T-helper 2 cell treated with Interferon-gamma antibody and Interleukin-4, amounts not matched to agents 5 μg/mL and 100 μg/mL, for 36 hours (primary cell): Measurements from ENCODE around the gene NMNAT1.
A peak's percentile ranks its signal among the peaks of the same experiment; 100 is the strongest.
"Not testable (repeated sequence)": the region's sequence is repeated elsewhere in the genome, so short reads cannot be mapped to it uniquely, and the experiment has no call there.

Source experiments
- DNase-seq: peaks from one replicate; pipeline ENCODE4 v3.0.0; 2021; ENCODE audit warnings: low spot score
- H3K27ac Mint-ChIP-seq: one replicate; pipeline ENCODE4 v1.8.0; 2021; ENCODE audit warnings: mild to moderate bottlenecking, mixed read lengths
- H3K27me3 Mint-ChIP-seq: one replicate; pipeline ENCODE4 v1.8.0; 2021; ENCODE audit warnings: low read depth, mixed read lengths
- H3K36me3 Mint-ChIP-seq: one replicate; pipeline ENCODE4 v1.8.0; 2021; ENCODE audit warnings: low read depth, mixed read lengths
- H3K4me1 Mint-ChIP-seq: one replicate; pipeline ENCODE4 v1.8.0; 2021; ENCODE audit warnings: low read depth, mixed read lengths
- H3K4me3 Mint-ChIP-seq: one replicate; pipeline ENCODE4 v1.8.0; 2022; ENCODE audit warnings: mild to moderate bottlenecking, moderate library complexity, mixed read lengths
- H3K9me3 Mint-ChIP-seq: one replicate; pipeline ENCODE4 v1.8.0; 2021; ENCODE audit warnings: mixed read lengths

The NMNAT1 gene

DNA sequence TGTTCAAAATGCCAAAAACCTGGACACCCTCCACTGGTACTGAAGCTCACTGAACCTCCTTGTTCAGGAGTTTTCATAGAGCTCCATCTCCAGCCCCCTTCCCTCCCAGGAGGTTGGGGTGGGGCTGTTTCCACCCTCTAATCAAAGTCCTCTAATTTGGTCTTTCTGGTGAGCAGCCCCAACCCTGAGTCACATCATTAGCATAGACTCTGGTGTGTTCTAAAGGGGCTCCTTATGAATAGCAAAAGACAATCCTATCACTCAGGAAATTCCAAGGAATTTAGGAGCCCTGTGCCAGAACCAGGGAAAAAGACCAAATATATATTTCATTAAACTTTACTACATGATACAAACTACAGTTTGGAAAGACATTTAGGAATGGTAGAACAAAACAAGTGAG, 76.3 kb downstream of the NMNAT1 start:
- Mint-ChIP-seq H3K27ac (no peak overlapping the region), H3K9me3 (no peaks in the 10 kb centered on the region), H3K4me1 (no peaks in the 10 kb centered on the region), H3K36me3 (no peaks in the 10 kb centered on the region), H3K27me3 (peaks cover 2% of the 10 kb centered on the region), H3K4me3 (no peak overlapping the region)
- DNase-seq, result no peak

DNA sequence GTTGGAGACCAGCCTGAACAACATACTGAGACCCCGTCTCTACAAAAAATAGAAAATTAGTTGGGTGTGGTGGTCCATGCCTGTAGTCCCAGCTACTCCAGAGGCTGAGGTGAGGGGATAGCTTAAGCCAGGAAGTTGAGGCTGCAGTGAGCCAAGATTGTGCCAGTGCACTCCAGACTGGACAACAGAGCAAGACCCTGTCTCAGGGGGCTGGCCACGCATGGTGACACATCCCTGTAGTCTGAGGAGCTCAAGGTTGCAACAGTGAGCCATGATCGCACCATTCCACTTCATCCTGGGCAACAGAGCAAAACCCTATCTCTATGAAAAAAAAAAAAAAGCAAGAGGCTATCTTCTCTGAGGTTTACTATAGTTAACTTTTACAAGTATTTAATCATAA, 76.8 kb downstream of the NMNAT1 start:
- H3K36me3 Mint-ChIP-seq, result no peaks in the 10 kb centered on the region
- H3K4me1 Mint-ChIP-seq, result no peaks in the 10 kb centered on the region
- H3K4me3 Mint-ChIP-seq, result no peak overlapping the region
- no peak overlapping the region for H3K27ac Mint-ChIP-seq
- peaks cover 2% of the 10 kb centered on the region for H3K27me3 Mint-ChIP-seq
- no peak for DNase-seq
- H3K9me3 Mint-ChIP-seq, result no peaks in the 10 kb centered on the region

DNA sequence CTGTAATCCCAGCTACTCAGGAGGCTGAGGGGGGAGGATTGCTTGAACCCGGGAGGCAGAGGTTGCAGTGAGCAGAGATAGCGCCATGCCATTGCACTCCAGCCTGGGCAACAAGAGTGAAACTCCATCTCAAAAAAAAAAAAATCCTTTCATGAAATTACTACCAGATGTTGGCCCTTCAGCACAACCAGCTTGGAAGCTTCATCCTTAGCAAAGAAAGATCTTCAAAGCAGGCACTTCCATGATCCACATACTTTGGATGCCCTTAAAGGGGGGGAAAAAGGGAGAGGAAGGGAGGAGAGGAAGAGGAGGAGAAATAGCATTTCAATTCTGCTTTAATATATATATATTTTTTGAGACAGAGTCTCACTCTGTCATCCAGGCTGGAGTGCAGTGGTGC, 77.4 kb downstream of the NMNAT1 start:
- not testable (repeated sequence) for H3K27ac Mint-ChIP-seq, H3K9me3 Mint-ChIP-seq, DNase-seq, H3K27me3 Mint-ChIP-seq, H3K36me3 Mint-ChIP-seq, H3K4me3 Mint-ChIP-seq, H3K4me1 Mint-ChIP-seq

DNA sequence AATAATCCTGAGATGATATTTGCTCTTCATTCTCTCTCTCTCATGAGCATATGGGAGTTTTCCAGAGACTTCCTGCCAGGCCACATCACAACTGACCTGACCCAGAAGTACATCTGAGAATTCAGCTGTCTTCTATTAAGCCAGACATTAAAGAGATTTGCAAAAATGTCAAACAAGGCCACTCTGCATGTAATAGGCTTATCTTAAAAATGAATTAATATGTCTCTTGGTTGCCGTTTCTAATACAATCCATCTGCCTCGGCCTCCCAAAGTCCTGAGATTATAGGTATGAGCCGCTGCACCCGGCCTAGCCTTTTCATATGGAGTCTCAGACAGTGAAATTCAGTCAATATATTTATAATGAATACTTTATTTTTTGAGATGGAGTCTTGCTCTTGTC, 78.7 kb downstream of the NMNAT1 start:
- not testable (repeated sequence) for H3K4me1 Mint-ChIP-seq, H3K4me3 Mint-ChIP-seq, DNase-seq, H3K27ac Mint-ChIP-seq, H3K9me3 Mint-ChIP-seq, H3K36me3 Mint-ChIP-seq, H3K27me3 Mint-ChIP-seq

DNA sequence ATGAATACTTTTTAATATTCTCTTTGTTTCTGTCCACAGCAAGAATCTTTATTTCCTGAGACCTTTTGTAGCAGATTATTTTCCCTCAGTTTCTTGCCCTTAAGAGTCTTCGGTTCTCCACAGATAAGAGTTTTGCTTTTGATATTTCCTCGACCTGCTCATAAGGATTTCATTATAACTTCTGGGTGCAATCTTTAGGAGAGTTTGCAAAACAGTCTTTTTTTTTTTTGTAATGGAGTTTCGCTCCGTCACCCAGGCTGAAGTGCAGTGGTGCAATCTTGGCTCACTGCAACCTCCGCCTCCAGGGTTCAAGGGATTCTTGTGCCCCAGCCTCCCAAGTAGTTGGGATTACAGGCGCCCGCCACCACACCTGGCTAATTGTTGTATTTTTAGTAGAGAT, 79.4 kb downstream of the NMNAT1 start:
- Mint-ChIP-seq H3K36me3 (no peaks in the 10 kb centered on the region), H3K4me3 (no peak overlapping the region), H3K9me3 (no peaks in the 10 kb centered on the region), H3K27me3 (no peaks in the 10 kb centered on the region), H3K4me1 (no peaks in the 10 kb centered on the region), H3K27ac (no peak overlapping the region)
- no peak for DNase-seq

DNA sequence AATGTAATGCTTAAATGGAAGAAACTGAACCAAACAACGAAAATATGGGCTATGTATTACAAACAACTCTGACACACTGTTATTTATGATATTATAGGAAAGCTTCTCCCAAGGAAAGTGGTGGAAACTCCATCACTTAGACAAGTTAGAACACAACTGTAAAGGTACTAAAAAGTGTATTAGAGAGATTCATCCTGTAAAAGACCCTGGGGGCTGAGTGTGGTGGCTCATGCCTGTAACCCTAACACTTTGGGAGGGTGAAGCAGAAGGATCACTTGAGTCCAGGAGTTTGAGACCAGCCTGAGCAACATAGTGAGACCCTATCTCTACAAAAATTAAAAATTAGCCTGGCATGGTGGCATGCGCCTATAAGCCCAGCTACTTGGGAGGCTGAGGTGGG, 82.1 kb downstream of the NMNAT1 start:
- no peaks in the 10 kb centered on the region for H3K9me3 Mint-ChIP-seq
- no peaks in the 10 kb centered on the region for H3K4me1 Mint-ChIP-seq
- H3K4me3 Mint-ChIP-seq, result no peak overlapping the region
- H3K36me3 Mint-ChIP-seq, result no peaks in the 10 kb centered on the region
- no peaks in the 10 kb centered on the region for H3K27me3 Mint-ChIP-seq
- no peak overlapping the region for H3K27ac Mint-ChIP-seq
- DNase-seq, result no peak

DNA sequence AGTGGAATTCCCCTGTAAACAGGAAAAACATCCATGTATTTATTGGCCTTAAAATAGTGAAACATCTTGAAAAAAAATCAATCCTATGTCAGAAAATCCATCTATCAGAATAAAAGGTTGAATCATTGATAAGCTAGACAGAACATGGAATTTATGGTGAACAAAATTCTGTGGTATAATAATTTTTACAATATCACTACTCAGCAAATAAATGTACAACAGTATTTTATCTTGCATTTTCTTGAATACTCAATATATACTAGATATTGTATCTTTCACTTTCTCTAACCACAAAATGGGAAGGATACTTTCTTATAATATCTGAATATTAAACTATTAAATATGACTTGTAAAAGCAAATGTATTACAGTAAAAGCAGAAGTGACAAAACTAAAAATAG, 83.8 kb downstream of the NMNAT1 start:
- H3K9me3 Mint-ChIP-seq, result no peaks in the 10 kb centered on the region
- H3K27ac Mint-ChIP-seq, result no peak overlapping the region
- H3K4me3 Mint-ChIP-seq, result no peak overlapping the region
- H3K36me3 Mint-ChIP-seq, result no peaks in the 10 kb centered on the region
- no peaks in the 10 kb centered on the region for H3K27me3 Mint-ChIP-seq
- DNase-seq, result no peak
- H3K4me1 Mint-ChIP-seq, result peaks cover under 1% of the 10 kb centered on the region

DNA sequence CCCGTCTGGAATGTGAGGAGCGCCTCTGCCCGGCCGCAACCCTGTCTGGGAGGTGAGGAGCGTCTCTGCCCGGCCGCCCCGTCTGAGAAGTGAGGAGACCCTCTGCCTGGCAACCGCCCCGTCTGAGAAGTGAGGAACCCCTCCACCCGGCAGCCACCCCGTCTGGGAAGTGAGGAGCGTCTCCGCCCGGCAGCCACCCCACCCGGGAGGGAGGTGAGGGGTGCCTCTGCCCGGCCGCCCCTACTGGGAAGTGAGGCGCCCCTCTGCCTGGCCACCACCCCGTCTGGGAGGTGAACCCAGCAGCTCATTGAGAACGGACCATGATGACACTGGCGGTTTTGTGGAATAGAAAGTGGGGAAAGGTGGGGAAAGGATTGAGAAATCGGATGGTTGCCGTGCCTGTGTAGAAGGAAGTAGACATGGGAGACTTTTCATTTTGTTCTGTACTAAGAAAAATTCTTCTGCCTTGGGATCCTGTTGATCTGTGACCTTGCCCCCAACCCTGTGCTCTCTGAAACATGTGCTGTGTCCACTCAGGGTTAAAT, 85.8 kb downstream of the NMNAT1 start:
- not testable (repeated sequence) for H3K27me3 Mint-ChIP-seq, H3K9me3 Mint-ChIP-seq, H3K36me3 Mint-ChIP-seq, DNase-seq, H3K4me3 Mint-ChIP-seq, H3K4me1 Mint-ChIP-seq, H3K27ac Mint-ChIP-seq

DNA sequence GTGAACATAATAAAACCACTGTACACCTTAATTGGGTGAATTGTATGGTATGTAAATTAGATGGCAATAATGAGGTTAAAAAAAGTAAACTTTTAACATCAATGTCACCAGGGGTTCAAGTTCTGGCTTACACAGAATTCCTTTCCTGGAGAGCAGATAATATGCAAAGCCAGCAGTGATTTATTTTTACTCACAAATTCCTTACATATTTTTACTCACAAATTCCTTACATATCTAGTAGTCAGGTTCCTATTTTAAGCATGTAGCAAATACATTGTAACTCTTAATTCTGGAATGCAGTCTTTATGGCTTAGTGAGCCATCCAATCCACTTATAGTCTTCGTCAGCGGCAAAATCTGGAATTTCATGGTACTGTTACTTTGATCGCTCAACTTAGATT, 88.2 kb downstream of the NMNAT1 start:
- Mint-ChIP-seq H3K9me3 (no peaks in the 10 kb centered on the region), H3K4me1 (peaks cover 17% of the 10 kb centered on the region), H3K4me3 (no peak overlapping the region), H3K36me3 (peaks cover 3% of the 10 kb centered on the region), H3K27me3 (no peaks in the 10 kb centered on the region), H3K27ac (no peak overlapping the region)
- no peak for DNase-seq

DNA sequence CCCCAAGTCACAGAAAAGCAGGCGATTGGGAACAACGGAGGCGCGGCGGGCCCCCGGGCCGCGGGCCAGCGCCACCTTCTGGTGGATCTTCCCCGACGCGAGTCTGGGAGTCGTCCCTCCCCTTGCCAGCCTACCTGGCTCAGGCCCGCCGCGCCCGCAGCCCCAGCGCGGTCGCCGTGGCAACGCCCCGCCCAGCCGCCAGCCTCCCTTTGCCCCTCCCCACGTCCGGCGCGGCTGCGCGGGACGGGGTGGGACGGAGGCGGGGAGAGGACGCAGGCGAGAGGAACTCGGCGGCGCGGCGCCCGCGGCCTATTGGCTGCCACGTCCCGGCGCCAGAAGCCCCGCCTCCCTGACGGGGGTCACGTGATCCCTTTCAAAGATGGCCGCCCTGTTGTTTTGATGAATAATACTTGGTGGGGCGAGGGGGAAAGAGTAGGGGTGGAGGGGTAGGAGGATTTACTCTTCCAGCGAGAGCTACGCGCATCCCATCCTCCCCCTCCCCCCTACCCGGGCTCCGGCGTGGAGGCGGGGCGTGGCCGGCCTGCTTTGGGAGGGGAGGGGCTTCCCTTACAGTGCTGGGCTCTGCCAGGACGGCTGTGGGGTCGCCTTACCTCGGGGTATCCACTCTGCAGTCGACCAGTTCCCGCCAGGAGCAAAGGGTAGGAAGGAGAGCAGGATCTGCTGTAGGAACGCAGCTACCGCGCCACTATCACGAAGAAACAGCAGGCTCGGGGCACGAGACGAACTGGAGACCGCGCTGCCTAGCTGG, 89.5 kb downstream of the NMNAT1 start, which contains the start of gene UBE4B:
Gene UBE4B, plus strand, starts transcription at position 369 of the 769 bp plus-strand sequence. CDS start 713 bp downstream, outside the sequence.
- H3K4me1 Mint-ChIP-seq, result peaks cover 17% of the 10 kb centered on the region
- peak; percentile 99 for DNase-seq
- H3K4me3 Mint-ChIP-seq, result peak within 1 kb of the TSS; percentile 82
- H3K36me3 Mint-ChIP-seq, result peaks cover 8% of the 10 kb centered on the region
- H3K9me3 Mint-ChIP-seq, result no peaks in the 10 kb centered on the region
- no peaks in the 10 kb centered on the region for H3K27me3 Mint-ChIP-seq
- peak within 1 kb of the TSS; percentile 95 for H3K27ac Mint-ChIP-seq

DNA sequence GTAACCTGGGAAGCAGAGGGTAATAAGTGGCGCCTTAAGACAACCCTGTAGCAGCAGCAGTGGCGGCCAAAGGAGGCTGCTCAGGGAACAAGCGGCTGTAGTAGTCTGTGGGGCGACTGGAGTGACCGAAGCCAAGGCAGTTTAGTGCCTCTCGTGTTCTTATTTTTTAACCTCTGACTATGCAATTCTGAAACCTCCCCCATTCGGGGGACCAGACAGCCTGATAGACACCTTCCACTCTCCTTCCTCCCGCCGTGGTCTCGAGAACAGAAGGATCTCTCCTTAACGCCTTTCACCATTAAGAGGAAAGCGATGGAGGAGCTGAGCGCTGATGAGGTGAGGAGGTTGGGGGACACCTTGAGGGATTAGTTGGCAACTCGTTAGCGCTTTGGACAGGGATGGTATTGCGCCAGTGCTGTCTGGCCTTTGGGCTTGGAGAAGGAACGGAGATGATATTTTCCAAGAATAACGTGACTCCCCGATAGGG, 90.1 kb downstream of the NMNAT1 start:
- no peaks in the 10 kb centered on the region for H3K27me3 Mint-ChIP-seq
- H3K27ac Mint-ChIP-seq, result peak overlapping the region; percentile 95
- H3K4me3 Mint-ChIP-seq, result peak overlapping the region; percentile 80
- no peaks in the 10 kb centered on the region for H3K9me3 Mint-ChIP-seq
- H3K4me1 Mint-ChIP-seq, result peaks cover 17% of the 10 kb centered on the region
- peaks cover 9% of the 10 kb centered on the region for H3K36me3 Mint-ChIP-seq
- DNase-seq, result peak; percentile 17
